NCI-H2171 (cell line): Measurements from ENCODE around the gene CHD6.

Experiments
- DNase-seq: peaks from one replicate; lab custom pipeline; 2025; lab: John Stamatoyannopoulos, UW

Gene CHD6

GRCh38 chr20:41467220-41467619 is 151.0 kb downstream of the CHD6 start:
- DNase-seq: no peak

- DNase-seq: no peak
Measured at GRCh38 chr20:41463567-41463966, 154.6 kb downstream of the CHD6 start.

- DNase-seq: no peak
Measured at GRCh38 chr20:41462372-41463161, 155.6 kb downstream of the CHD6 start.

- DNase-seq: no peak
Measured at GRCh38 chr20:41458761-41459160, 159.4 kb downstream of the CHD6 start.

- DNase-seq: no peak
Measured at GRCh38 chr20:41457173-41457857, 160.9 kb downstream of the CHD6 start.

GRCh38 chr20:41456351-41456750 is 161.8 kb downstream of the CHD6 start:
- no peak for DNase-seq

GRCh38 chr20:41454250-41454649 is 163.9 kb downstream of the CHD6 start:
- DNase-seq: no peak

GRCh38 chr20:41453010-41453950 is 164.9 kb downstream of the CHD6 start:
- DNase-seq: no peak

- no peak for DNase-seq
Measured at GRCh38 chr20:41452226-41452625, 166.0 kb downstream of the CHD6 start.

- no peak for DNase-seq
Measured at GRCh38 chr20:41447006-41447405, 171.2 kb downstream of the CHD6 start.

GRCh38 chr20:41446456-41446855 is 171.7 kb downstream of the CHD6 start:
- DNase-seq: no peak

GRCh38 chr20:41444821-41445220 is 173.4 kb downstream of the CHD6 start:
- no peak for DNase-seq

GRCh38 chr20:41443691-41444090 is 174.5 kb downstream of the CHD6 start:
- DNase-seq: no peak

GRCh38 chr20:41440882-41441281 is 177.3 kb downstream of the CHD6 start:
- no peak for DNase-seq

- no peak for DNase-seq
Measured at GRCh38 chr20:41437836-41438235, 180.3 kb downstream of the CHD6 start.

GRCh38 chr20:41436679-41437078 is 181.5 kb downstream of the CHD6 start:
- DNase-seq: no peak

- no peak for DNase-seq
Measured at GRCh38 chr20:41433203-41433602, 185.0 kb downstream of the CHD6 start.

GRCh38 chr20:41432746-41433145 is 185.4 kb downstream of the CHD6 start:
- DNase-seq: no peak

GRCh38 chr20:41428285-41428684 is 189.9 kb downstream of the CHD6 start:
- no peak for DNase-seq

- DNase-seq: no peak
Measured at GRCh38 chr20:41427833-41428232, 190.3 kb downstream of the CHD6 start.

GRCh38 chr20:41426976-41427375 is 191.2 kb downstream of the CHD6 start:
- no peak for DNase-seq

GRCh38 chr20:41426086-41426830 is 191.9 kb downstream of the CHD6 start:
- DNase-seq: no peak
